GM06990 (cell line): Measurements from ENCODE around the gene OSBPL10.

Experiments
- DNase-seq: peaks from one replicate; pipeline ENCODE4 v3.0.0-alpha.2; 2011; ENCODE audit not compliant: insufficient read length; ENCODE audit errors: extremely low read depth
- H3K27me3 ChIP-seq: replicated peaks from 2 replicates; pipeline ENCODE4 v1.6.0; 2011; ENCODE audit warnings: low read length; ENCODE audit not compliant: control insufficient read depth, insufficient read depth
- H3K36me3 ChIP-seq: 2 replicates; pipeline ENCODE4 v1.5.1; 2011; ENCODE audit warnings: low read length; ENCODE audit not compliant: control insufficient read depth, insufficient read depth
- H3K4me3 ChIP-seq: replicated peaks from 2 replicates; pipeline ENCODE4 v1.5.1; 2011; ENCODE audit warnings: low read depth, mild to moderate bottlenecking, control low read depth, low read length
- TF ChIP-seq, protein P1 (sequence below): IDR thresholded peaks from 2 replicates; pipeline ENCODE4 v1.5.1; 2011; ENCODE audit warnings: low read length, control low read depth, mild to moderate bottlenecking, inconsistent platforms; ENCODE audit not compliant: insufficient read depth, poor library complexity, severe bottlenecking

OSBPL10 gene

GRCh38 chr3:31747785-31748184, 233.3 kb downstream of the OSBPL10 start:
- Histone ChIP-seq H3K27me3 (peaks cover 2% of the 10 kb centered on the region; the same call in 1 of the 2 replicates), H3K4me3 (no peak overlapping the region), H3K36me3 (no peaks in the 10 kb centered on the region)
- TF ChIP-seq, protein P1, sequence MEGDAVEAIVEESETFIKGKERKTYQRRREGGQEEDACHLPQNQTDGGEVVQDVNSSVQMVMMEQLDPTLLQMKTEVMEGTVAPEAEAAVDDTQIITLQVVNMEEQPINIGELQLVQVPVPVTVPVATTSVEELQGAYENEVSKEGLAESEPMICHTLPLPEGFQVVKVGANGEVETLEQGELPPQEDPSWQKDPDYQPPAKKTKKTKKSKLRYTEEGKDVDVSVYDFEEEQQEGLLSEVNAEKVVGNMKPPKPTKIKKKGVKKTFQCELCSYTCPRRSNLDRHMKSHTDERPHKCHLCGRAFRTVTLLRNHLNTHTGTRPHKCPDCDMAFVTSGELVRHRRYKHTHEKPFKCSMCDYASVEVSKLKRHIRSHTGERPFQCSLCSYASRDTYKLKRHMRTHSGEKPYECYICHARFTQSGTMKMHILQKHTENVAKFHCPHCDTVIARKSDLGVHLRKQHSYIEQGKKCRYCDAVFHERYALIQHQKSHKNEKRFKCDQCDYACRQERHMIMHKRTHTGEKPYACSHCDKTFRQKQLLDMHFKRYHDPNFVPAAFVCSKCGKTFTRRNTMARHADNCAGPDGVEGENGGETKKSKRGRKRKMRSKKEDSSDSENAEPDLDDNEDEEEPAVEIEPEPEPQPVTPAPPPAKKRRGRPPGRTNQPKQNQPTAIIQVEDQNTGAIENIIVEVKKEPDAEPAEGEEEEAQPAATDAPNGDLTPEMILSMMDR: no peak
- no peak for DNase-seq

GRCh38 chr3:31744913-31745312, 236.1 kb downstream of the OSBPL10 start:
- no peaks in the 10 kb centered on the region for H3K27me3 ChIP-seq
- TF ChIP-seq, protein P1: no peak

GRCh38 chr3:31743331-31744089, 237.6 kb downstream of the OSBPL10 start:
- DNase-seq: no peak
- H3K4me3 ChIP-seq: no peak overlapping the region
- H3K36me3 ChIP-seq: no peaks in the 10 kb centered on the region
- no peaks in the 10 kb centered on the region; the same call in 1 of the 2 replicates for H3K27me3 ChIP-seq
- TF ChIP-seq, protein P1: no peak

More at GRCh38 chr3:31744913-31745312, 236.1 kb downstream of the OSBPL10 start:
- Histone ChIP-seq H3K4me3 (no peak overlapping the region), H3K36me3 (no peaks in the 10 kb centered on the region)
- DNase-seq: no peak

DNA sequence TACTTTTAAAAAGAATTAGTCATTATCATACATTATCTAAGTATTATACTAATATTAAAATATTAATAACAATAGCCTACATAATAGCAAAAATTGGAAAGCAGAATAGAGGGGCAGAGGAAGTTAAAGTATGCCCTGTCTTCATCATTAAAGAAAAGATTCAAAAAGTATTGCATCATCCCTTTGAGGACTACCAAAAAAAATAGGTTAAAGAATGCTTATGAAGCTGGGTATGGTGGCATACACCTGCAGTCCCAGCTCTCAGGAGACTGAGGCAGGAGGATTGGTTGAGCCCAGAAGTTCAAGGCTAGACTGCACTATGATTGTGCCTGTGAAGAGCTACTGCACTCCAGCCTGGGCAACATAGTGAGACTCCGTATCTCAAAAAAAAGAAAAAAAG, 240.7 kb downstream of the OSBPL10 start:
- Histone ChIP-seq H3K36me3 (no peaks in the 10 kb centered on the region), H3K4me3 (no peak overlapping the region), H3K27me3 (no peaks in the 10 kb centered on the region; the same call in 1 of the 2 replicates)
- no peak for DNase-seq
- TF ChIP-seq, protein P1: no peak

GRCh38 chr3:31738412-31738811, 242.7 kb downstream of the OSBPL10 start:
- DNase-seq: no peak
- Histone ChIP-seq H3K36me3 (no peaks in the 10 kb centered on the region), H3K4me3 (no peak overlapping the region), H3K27me3 (no peaks in the 10 kb centered on the region; the same call in 1 of the 2 replicates)
- TF ChIP-seq, protein P1: no peak
